Gastrocnemius medialis (tissue), 4 donors: ENCODE results near the gene GRK4. TPM values are rescaled to one million over a fixed set of nuclear protein-coding genes. Genes with fewer than 3 reads are reported as not detected.
"Not testable (repeated sequence)": the region's sequence is repeated elsewhere in the genome, so short reads cannot be mapped to it uniquely, and the experiment has no call there.

ENCODE experiments used
- ATAC-seq, 2 donors: fragments of 150-250 bp; one replicate each; pipeline ENCODE4 v1.9.1; 2016
- DNase-seq, 2 donors: peaks; one replicate each; pipeline ENCODE4 v3.0.0-alpha.2; 2019
- H3K27ac ChIP-seq, 4 donors: fragments of 200-600 bp; sonication (generic); 1 replicate in 1 of 4; 2 replicates in 3 of 4; pipeline ENCODE4 v1.5.1; 2016 to 2018; ENCODE audit warnings: mild to moderate bottlenecking in 2 of 4, moderate library complexity in 1 of 4
- H3K27me3 ChIP-seq, 3 donors: fragments of 200-600 bp; sonication (generic) in 2 of 3; 1 replicate in 1 of 3; 2 replicates in 2 of 3; pipeline versions ENCODE4 v1.5.1 to v1.6.0; 2016 to 2019; ENCODE audit warnings: mild to moderate bottlenecking in 1 of 3, moderate library complexity in 1 of 3
- H3K36me3 ChIP-seq, 2 donors: fragments of 200-600 bp; sonication (generic) in 1 of 2; one replicate each; pipeline ENCODE4 v1.5.1; 2017 to 2018
- H3K4me1 ChIP-seq, 2 donors: fragments of 200-600 bp; sonication (generic) in 1 of 2; one replicate each; pipeline ENCODE4 v1.5.1; 2016 to 2017; ENCODE audit warnings: mild to moderate bottlenecking in 2 of 2
- H3K4me3 ChIP-seq, 4 donors: fragments of 200-600 bp; sonication (generic) in 3 of 4; 1 replicate in 1 of 4; 2 replicates in 3 of 4; pipeline ENCODE4 v1.5.1; 2016 to 2019; ENCODE audit warnings: mild to moderate bottlenecking in 2 of 4
- H3K9me3 ChIP-seq, 3 donors: fragments of 200-600 bp; sonication (generic) in 2 of 3; 1 replicate in 1 of 3; 2 replicates in 2 of 3; pipeline ENCODE4 v1.5.1; 2016 to 2019
- CTCF ChIP-seq, 5 experiments: fragments of 450-650 bp in 3 of 5; fragments of 200-600 bp in 2 of 5; sonication (generic) in 2 of 5; IDR thresholded peaks in 4 of 5; conservative IDR thresholded peaks in 1 of 5; 1 replicate in 4 of 5; 2 replicates in 1 of 5; pipeline ENCODE4 v1.5.1; 2016 to 2019; ENCODE audit warnings: antibody characterized with exemption in 5 of 5, mild to moderate bottlenecking in 3 of 5, moderate library complexity in 3 of 5
- POLR2A ChIP-seq, 2 donors: fragments of 450-650 bp; IDR thresholded peaks; one replicate each; pipeline ENCODE4 v1.6.1; 2017; ENCODE audit warnings: antibody characterized with exemption in 2 of 2, mild to moderate bottlenecking in 2 of 2, moderate library complexity in 2 of 2
- in situ Hi-C, 4 donors: fragments of 200-750 bp; cut with MboI; loops; one replicate each; pipeline versions ENCODE4 v1.15.0 to v1.8.0; 2017; ENCODE audit warnings: low sequenced_read_pairs in 4 of 4
- intact Hi-C: fragments of 100-400 bp; cut with DNase I; formaldehyde crosslinking; loops from one replicate; pipeline ENCODE4 v1.15.1; 2023; ENCODE audit warnings: low total_unique reads
- total RNA-seq, 4 donors: library from RNA; depleted of rRNA; stranded (reverse); fragments of >200 nt; gene quantifications; one replicate each; pipeline versions ENCODE4 v1.1.0 to v1.2.3, GENCODE V29; 2016

GRK4 gene
- 1 to 10 TPM; 2.8 to 5.8 (median 3.7) TPM for total RNA-seq

- Histone ChIP-seq H3K9me3 (no peaks in the 10 kb centered on the region), H3K4me1 (peaks cover 25 to 28% of the 10 kb centered on the region in 2 donors), H3K4me3 (peak within 1 kb of the TSS; percentile 78 to 99 (median 86)), H3K36me3 (peaks cover 0 to 3% of the 10 kb centered on the region in 2 donors), H3K27me3 (no peaks in the 10 kb centered on the region), H3K27ac (peak within 1 kb of the TSS; percentile 91 to 95 (median 94))
- TF ChIP-seq CTCF (IDR thresholded peaks at IDR 0.05 in 4 of 5, conservative IDR thresholded peaks at IDR 0.05 in 1 of 5) (peak in 2 of 5 experiments; percentile 24 to 48), POLR2A (IDR thresholded peaks at IDR 0.05) (peak; percentile 85 to 87)
- intact Hi-C loops, result loop anchor here (1.0 to 5.0 kb wide), 7 partner anchors 29 to 721 kb away; partner anchors contain the start of genes CFAP99, HAUS3, HTT and HTT-AS
- in situ Hi-C loops, result loop anchor here in 1 of 4 donors (10.0 to 25.0 kb wide), 2 partner anchors 539 to 726 kb away; partner anchors contain the start of genes HAUS3 and POLN
- ATAC-seq (peak; percentile 83 to 91), DNase-seq (peak; percentile 96 to 98)
These were observed at the start of gene GRK4, which contains the start of gene NOP14 for GRCh38 chr4:2963175-2963965. GRK4 (plus strand) TSS chr4:2963571; CDS start chr4:2964071, 500 bp downstream. NOP14 (minus strand) TSS chr4:2963406; CDS start chr4:2963319, 87 bp downstream.

- H3K27ac ChIP-seq, result no peak overlapping the region
- ATAC-seq (no peak), DNase-seq (no peak)
- H3K36me3 ChIP-seq, result peaks cover 2 to 82% of the 10 kb centered on the region in 2 donors
- in situ Hi-C loops, result no loop called here
- no peak overlapping the region for H3K4me3 ChIP-seq
- intact Hi-C loops, result no loop called here
- no peaks in the 10 kb centered on the region for H3K4me1 ChIP-seq
- TF ChIP-seq CTCF (IDR thresholded peaks at IDR 0.05 in 4 of 5, conservative IDR thresholded peaks at IDR 0.05 in 1 of 5) (no peak), POLR2A (IDR thresholded peaks at IDR 0.05) (no peak)
- no peaks in the 10 kb centered on the region for H3K27me3 ChIP-seq
- H3K9me3 ChIP-seq, result no peaks in the 10 kb centered on the region
These were observed 48.9 kb upstream of the GRK4 start for GRCh38 chr4:2914256-2915126.

GRCh38 chr4:2915789-2916188, 47.6 kb upstream of the GRK4 start:
- Histone ChIP-seq H3K27me3 (no peaks in the 10 kb centered on the region), H3K4me3 (no peak overlapping the region), H3K9me3 (no peaks in the 10 kb centered on the region), H3K4me1 (no peaks in the 10 kb centered on the region), H3K27ac (no peak overlapping the region), H3K36me3 (peaks cover 0 to 69% of the 10 kb centered on the region in 2 donors)
- TF ChIP-seq CTCF (IDR thresholded peaks at IDR 0.05 in 4 of 5, conservative IDR thresholded peaks at IDR 0.05 in 1 of 5) (no peak), POLR2A (IDR thresholded peaks at IDR 0.05) (no peak)
- intact Hi-C loops, result no loop called here
- in situ Hi-C loops, result no loop called here
- ATAC-seq (no peak), DNase-seq (no peak)

GRCh38 chr4:2916696-2917095, 46.7 kb upstream of the GRK4 start:
- peaks cover 0 to 60% of the 10 kb centered on the region in 2 donors for H3K36me3 ChIP-seq
- H3K27me3 ChIP-seq, ATAC-seq, DNase-seq, in situ Hi-C loops, H3K4me3 ChIP-seq, intact Hi-C loops, H3K27ac ChIP-seq, H3K9me3 ChIP-seq, H3K4me1 ChIP-seq: not testable (repeated sequence)

GRCh38 chr4:2918300-2918699, 45.1 kb upstream of the GRK4 start:
- H3K36me3 ChIP-seq, result peaks cover 0 to 46% of the 10 kb centered on the region in 2 donors
- ATAC-seq, H3K9me3 ChIP-seq, H3K27ac ChIP-seq, H3K4me3 ChIP-seq, intact Hi-C loops, H3K4me1 ChIP-seq, H3K27me3 ChIP-seq, DNase-seq, in situ Hi-C loops: not testable (repeated sequence)

- intact Hi-C loops, H3K4me3 ChIP-seq, H3K27me3 ChIP-seq, ATAC-seq, H3K27ac ChIP-seq, in situ Hi-C loops, H3K4me1 ChIP-seq, H3K9me3 ChIP-seq, DNase-seq: not testable (repeated sequence)
- peaks cover 0 to 46% of the 10 kb centered on the region in 2 donors for H3K36me3 ChIP-seq
These were observed 44.7 kb upstream of the GRK4 start for GRCh38 chr4:2918714-2919113.

- H3K4me3 ChIP-seq, H3K4me1 ChIP-seq, ATAC-seq, in situ Hi-C loops, H3K27me3 ChIP-seq, H3K9me3 ChIP-seq, intact Hi-C loops: not testable (repeated sequence)
- peak in 1 of 2 donors; percentile 12 for DNase-seq
- H3K36me3 ChIP-seq, result peaks cover 0 to 48% of the 10 kb centered on the region in 2 donors
- peak overlapping the region in 1 of 4 donors; percentile 22 for H3K27ac ChIP-seq
These were observed 40.8 kb upstream of the GRK4 start for GRCh38 chr4:2922453-2923101.
